ENCODE measurements around the gene FGFR4.
"Not testable (repeated sequence)": the region's sequence is repeated elsewhere in the genome, so short reads cannot be mapped to it uniquely, and the experiment has no call there.

Gene FGFR4

DNA sequence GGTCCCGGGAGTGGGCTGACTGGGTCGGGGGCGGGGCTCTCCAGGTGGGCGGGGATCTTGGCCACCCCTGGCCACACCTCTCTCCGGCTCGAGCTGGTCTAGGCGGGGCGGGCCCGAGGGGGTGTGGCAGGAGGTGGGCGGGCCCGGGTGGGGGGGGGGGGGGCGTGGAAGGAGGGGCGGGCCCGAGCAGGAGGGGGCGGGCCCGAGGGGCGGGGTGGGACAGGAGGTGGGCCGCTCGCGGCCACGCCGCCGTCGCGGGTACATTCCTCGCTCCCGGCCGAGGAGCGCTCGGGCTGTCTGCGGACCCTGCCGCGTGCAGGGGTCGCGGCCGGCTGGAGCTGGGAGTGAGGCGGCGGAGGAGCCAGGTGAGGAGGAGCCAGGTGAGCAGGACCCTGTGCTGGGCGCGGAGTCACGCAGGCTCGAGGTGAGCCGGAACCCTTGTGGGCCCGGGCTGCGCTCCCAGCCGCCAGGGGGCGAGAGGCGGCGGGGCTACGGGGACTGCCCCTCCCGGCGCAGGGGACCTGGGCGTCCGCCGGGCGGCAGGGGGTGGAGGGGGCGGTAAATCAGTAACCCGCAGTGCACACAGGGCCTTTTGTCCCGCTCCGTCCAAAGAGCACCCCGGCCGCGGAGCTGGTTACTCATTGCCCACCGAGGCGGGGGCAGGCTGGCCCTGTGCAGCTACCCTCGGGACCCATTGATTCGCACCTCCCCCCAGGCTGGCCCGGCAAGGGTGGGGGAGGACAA, at the start of gene FGFR4:
TSS of gene FGFR4 (plus strand) at position 262 of the 744 bp plus-strand sequence. CDS start 2,688 bp downstream, outside the sequence.
- no peak for DNase-seq (ENCODE audit: low spot score)

DNA sequence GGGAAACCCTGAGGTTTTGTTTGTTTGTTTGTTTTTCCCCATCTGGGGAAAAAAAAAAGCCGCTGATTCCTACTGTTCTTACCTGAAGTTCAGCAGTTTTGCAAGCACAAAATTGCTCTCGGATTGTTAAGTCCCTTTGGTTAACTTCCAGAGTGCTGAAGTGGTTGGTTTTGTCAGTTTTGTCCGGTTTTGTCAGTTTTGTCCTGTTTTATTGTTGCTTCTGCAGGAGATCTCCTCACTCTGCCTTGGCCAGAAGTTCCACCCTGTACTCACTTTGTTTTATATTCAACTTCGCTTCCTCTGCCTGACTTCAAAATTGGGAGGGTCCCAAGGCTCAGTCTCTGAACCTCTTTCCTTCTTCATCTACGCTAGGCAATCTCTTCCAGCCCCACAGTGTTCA, 49.8 kb upstream of the FGFR4 start:
- no peak for DNase-seq (ENCODE audit: low spot score)

DNA sequence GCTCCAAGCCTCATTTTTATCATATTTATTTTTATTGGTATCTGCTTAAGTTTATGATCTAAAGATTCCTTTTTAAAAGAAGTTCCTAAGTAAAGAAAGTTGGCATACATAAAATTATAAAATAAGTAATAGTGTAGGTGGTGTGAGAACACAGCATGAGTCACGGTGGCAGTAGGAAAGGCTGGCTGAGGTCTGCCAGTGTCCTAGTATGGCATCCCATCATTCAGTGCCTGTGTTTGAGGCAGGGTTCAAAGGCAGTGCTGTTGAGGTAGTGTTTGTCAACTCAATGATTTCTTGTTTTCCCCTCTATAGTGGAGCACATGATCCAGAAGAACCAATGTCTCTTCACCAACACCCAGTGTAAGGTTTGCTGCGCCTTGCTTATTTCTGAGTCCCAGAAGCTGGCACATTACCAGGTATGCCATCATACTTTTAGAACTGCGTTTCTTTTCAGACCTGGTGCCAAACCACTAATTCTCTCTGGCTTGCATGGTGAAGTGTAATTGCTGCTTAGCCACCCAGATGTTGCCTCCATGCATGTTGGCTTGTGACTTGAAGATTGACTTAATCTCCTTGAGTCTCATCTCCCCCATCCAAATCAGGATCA, 45.8 kb upstream of the FGFR4 start:
- no peak for DNase-seq (ENCODE audit: low spot score)

DNA sequence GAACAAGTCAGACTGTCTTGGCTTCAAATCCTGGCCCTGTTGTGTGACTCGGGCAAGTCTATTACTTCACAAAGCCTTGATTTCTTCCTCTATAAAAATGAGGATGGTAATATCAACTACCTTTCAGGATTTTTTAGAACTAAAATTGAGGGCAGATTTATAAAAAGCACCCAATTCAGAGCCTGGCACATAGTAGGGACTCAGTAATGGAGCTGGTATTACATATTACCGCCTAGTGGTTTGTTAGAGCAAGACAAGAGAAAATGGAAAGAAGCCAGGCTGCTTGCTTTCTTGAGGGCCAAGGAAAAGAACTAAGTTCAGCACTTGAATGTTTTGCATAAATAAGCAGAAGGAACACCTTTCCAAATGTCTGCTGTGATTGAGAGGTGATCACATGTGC, 44.8 kb upstream of the FGFR4 start:
- DNase-seq (ENCODE audit: low spot score): no peak

DNA sequence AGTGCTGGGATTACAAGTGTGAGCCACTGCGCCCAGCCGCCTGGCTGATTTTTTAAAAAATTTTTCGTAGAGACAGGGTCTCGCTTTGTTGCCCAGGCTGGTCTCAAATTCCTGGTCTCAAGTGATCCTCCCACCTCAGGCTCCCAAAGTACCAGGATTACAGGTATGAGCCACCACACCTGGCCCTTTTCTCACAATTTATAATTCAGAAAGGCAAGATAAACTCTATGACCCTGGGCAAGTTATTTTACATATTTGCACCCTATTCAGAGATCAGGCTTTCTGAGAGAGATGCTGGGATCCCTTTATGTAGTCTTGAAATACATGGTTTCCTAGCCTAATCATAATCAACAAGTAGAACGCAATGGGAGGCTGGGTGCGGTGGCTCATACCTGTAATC, 43.6 kb upstream of the FGFR4 start:
- no peak for DNase-seq (ENCODE audit: low spot score)

GRCh38 chr5:177043958-177044357, 42.8 kb upstream of the FGFR4 start:
- DNase-seq (ENCODE audit: low spot score): no peak

DNA sequence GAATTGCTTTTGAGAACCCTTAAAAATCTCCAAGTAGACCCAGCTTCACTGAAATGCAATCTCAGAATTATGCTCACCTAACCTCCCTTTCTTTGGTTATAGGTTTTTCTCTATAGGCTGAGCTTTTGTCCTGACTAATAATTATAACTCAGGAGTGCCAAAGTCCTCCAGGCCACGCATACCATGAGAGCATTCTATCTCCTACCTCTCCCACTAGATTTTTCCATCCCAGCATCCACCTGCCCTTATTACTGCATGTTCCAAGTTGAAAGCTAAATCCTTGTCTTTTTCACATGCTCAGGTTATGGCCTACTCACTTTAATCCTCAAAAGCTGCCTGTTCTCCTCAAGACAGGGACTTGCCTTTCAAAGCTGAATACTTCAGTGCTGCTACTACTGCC, 42.1 kb upstream of the FGFR4 start:
- DNase-seq (ENCODE audit: low spot score): no peak

- DNase-seq (ENCODE audit: low spot score): no peak
Measured at GRCh38 chr5:177045631-177046030, 41.1 kb upstream of the FGFR4 start.

DNA sequence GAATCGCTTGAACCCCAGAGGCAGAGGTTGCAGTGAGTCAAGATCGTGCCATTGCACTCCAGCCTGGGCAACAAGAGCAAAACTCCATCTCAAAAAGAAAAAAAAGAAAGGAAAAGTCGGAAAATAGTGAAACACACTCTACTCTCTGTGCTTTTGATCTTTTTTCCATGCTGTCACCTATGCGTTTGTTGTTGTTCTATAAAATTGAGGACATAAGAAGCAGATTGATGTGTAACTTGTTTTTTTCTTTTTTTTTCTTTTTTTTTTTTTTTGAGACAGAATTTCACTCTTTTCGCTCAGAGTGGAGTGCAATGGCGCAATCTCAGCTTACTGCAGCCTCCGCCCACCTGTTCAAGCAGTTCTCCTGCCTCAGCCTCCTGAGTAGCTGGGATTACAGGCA, 38.2 kb upstream of the FGFR4 start:
- DNase-seq (ENCODE audit: low spot score): not testable (repeated sequence)

GRCh38 chr5:177049285-177049684, 37.4 kb upstream of the FGFR4 start:
- DNase-seq (ENCODE audit: low spot score): no peak

GRCh38 chr5:177064500-177065277, 22.0 kb upstream of the FGFR4 start:
- no peak for DNase-seq (ENCODE audit: low spot score)

GRCh38 chr5:177065491-177065890, 21.2 kb upstream of the FGFR4 start:
- DNase-seq (ENCODE audit: low spot score): no peak

DNA sequence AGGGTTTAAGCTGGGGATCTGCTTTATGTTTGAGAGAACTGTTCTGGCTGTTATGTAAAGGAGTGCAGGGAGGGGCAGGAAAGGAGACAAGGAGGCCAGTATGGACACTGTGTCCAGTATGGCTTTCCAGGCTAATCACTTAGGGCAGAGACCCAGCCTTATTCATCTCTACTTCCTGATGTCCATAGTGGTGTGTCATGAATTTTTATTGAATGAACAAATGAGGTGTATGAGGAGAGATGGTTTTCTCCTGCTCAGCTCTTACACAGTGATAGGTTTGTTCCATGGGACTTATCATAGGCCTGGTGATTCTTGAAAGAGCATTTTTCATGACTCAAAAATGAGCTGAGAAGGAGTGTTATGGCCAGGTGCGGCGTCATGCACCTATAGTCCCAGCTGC, 20.5 kb upstream of the FGFR4 start:
- DNase-seq (ENCODE audit: low spot score): no peak

DNA sequence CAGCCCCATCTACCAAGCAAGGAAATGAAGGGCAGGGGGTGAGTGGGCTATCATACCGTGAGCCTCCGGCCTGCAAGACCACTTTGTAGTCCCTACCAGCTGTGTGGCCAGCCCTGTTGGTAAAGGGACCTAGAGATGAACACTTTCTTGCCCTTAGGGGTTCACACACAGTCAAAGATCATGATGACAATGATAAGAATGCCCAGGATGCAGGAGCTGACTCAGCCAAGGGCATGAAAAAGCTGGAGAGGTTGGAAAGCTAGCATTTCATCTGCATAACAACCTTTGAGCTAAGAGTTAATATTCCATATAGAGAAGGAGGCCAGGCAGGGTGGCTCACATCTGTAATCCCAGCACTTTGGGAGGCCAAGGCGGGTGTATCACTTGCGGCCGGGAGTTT, 19.2 kb upstream of the FGFR4 start:
- no peak for DNase-seq (ENCODE audit: low spot score)

DNA sequence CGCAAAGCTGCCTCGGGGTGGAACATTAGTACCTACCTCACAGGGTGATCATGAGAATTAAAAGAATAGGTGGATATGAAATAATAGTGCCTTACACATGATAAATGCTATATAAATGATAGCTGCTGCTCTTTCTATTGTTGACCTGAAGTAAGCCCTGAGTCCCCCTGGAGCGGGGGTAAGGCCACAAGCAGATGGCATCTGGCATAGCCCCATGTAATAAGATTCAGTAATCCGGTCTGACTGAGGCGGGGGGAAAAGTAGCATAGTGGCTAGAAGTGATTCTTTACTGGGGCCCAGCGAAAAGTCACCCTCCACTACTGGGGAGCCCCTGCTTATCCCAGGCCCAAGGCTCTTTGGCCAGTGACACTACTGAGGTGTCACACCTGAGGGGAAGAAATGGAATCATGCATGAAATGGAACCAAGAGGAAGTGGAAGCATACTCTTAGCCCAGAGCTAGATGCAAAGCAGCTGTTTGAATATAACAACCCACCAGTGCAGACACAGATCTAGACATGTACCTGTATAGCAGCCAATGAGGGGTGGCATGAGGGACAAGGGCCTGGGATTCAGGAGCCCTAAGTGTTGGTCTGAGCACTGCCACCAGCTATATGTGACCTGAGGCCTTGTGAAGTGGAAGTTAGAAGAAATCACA, 16.1 kb upstream of the FGFR4 start:
- no peak for DNase-seq (ENCODE audit: low spot score)

DNA sequence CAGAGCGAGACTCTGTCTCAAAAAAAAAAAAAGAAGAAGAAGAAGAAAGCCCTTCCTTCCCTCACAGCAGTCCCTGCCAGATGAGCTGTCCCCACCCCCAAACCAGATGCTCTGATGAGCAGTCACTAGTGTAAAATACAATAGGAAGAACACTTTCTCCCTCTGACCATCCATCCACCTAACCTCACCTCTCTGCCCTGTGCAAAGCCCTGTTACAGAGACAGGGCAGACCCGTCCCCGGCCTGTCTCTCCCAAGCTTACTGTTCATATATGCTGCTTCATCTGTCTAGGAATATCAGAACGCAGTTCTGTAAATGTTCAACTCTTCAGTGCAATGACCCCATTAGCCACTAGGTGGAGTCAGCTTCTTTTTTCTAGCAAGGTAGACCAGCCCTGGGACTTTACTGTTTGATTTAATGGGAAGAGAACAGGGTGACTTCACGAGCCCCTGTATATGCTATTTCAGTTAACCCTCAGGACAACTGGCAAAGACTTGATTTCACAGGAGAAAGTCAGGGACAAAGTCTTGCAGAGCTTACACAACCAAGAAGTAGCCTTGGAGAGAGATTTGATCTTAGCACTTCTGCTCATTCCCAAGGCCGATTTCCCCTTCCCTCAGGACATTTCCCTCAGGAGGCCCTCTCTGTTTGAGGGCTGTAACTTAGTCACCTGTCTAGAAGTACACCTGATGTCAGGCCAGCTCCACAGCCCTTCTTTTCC, 14.9 kb upstream of the FGFR4 start:
- DNase-seq (ENCODE audit: low spot score): peak; percentile 68

- no peak for DNase-seq (ENCODE audit: low spot score)
Measured at GRCh38 chr5:177077335-177077734, 9.4 kb upstream of the FGFR4 start.

GRCh38 chr5:177079606-177080005, 7.1 kb upstream of the FGFR4 start:
- no peak for DNase-seq (ENCODE audit: low spot score)

- no peak for DNase-seq (ENCODE audit: low spot score)
Measured at GRCh38 chr5:177080265-177080664, 6.5 kb upstream of the FGFR4 start.

GRCh38 chr5:177081859-177082258, 4.9 kb upstream of the FGFR4 start:
- no peak for DNase-seq (ENCODE audit: low spot score)

DNA sequence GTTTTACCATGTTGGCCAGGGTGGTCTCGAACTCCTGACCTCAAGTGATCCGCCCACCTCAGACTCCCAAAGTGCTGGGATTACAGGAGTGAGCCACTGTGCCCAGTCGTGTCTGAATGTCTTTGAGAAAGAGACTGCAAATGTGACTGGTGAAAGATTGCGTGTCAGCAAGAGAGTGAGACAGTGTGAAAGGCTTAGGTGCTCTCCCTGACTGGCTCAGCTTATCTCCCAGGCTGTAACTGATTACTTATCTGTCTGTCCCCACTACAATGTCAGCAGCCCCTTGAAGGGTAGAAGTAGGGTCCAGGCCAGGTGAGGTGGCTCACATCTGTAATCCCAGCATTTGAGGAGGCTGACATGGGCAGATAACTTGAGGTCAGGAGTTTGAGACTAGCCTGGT, 3.4 kb upstream of the FGFR4 start:
- DNase-seq (ENCODE audit: low spot score): no peak

- no peak for DNase-seq (ENCODE audit: low spot score)
Measured at GRCh38 chr5:177084175-177084574, 2.5 kb upstream of the FGFR4 start.
